HepG2 (cell line): ENCODE data around the gene ENTPD2. TPM values are rescaled to one million over a fixed set of nuclear protein-coding genes. Genes with fewer than 3 reads are reported as not detected.
A peak's percentile ranks its signal among the peaks of the same experiment; 100 is the strongest.

ENCODE experiments used
- AGO2 ChIP-seq: fragments of 200-400 bp; formaldehyde crosslinking; optimal IDR thresholded peaks from 2 replicates; pipeline ENCODE3; 2017; ENCODE audit warnings: mild to moderate bottlenecking, low read depth, low read length, moderate library complexity
- CBX1 ChIP-seq: IDR thresholded peaks from one replicate; pipeline ENCODE4 v1.6.1; 2016; ENCODE audit warnings: antibody characterized with exemption, low read depth
- DNMT3B ChIP-seq: conservative IDR thresholded peaks from 2 replicates; pipeline ENCODE4 v1.6.1; 2016; ENCODE audit warnings: missing biosample characterization, control low read depth
- HOXA9 ChIP-seq: sonication (generic); formaldehyde crosslinking; IDR thresholded peaks from 2 replicates; pipeline ENCODE4 v1.8.1; 2022; ENCODE audit warnings: missing genetic modification reagents, mild to moderate bottlenecking, moderate library complexity, borderline replicate concordance
- NCOR1 ChIP-seq: fragments of 200-600 bp; sonication (generic); IDR thresholded peaks from 2 replicates; pipeline ENCODE4 v1.7.0; 2017; ENCODE audit warnings: antibody characterized with exemption, low read length, borderline replicate concordance
- NFKBIZ ChIP-seq: IDR thresholded peaks from 2 replicates; pipeline ENCODE4 v1.6.1; 2018; ENCODE audit warnings: missing genetic modification reagents, missing compliant biosample characterization
- PITX1 ChIP-seq: sonication (generic); formaldehyde crosslinking; IDR thresholded peaks from 2 replicates; pipeline ENCODE4 v1.5.1; 2020; ENCODE audit warnings: mild to moderate bottlenecking, missing genetic modification reagents
- RFXAP ChIP-seq: sonication (generic); formaldehyde crosslinking; IDR thresholded peaks from 2 replicates; pipeline ENCODE4 v1.4.0; 2020; ENCODE audit warnings: missing genetic modification reagents, borderline replicate concordance
- SATB2 ChIP-seq: sonication (generic); formaldehyde crosslinking; IDR thresholded peaks from 2 replicates; pipeline ENCODE4 v1.5.0; 2020; ENCODE audit warnings: missing genetic modification reagents
- SKI ChIP-seq: fragments of 450-650 bp; IDR thresholded peaks from one replicate; pipeline ENCODE4 v1.6.1; 2018; ENCODE audit warnings: mild to moderate bottlenecking; ENCODE audit not compliant: partially characterized antibody
- ZNF329 ChIP-seq: sonication (generic); formaldehyde crosslinking; IDR thresholded peaks from 2 replicates; pipeline ENCODE4 v1.9.0; 2021; ENCODE audit warnings: low read depth, mild to moderate bottlenecking, missing genetic modification reagents
- ZNF430 ChIP-seq: sonication (generic); formaldehyde crosslinking; IDR thresholded peaks from 2 replicates; pipeline ENCODE4 v1.9.0; 2021; ENCODE audit warnings: mild to moderate bottlenecking, missing genetic modification reagents
- ZNF747 ChIP-seq: sonication (generic); formaldehyde crosslinking; IDR thresholded peaks from 2 replicates; pipeline ENCODE4 v1.8.1; 2023; ENCODE audit warnings: missing genetic modification reagents, mild to moderate bottlenecking, borderline replicate concordance
- ZSCAN12 ChIP-seq: sonication (generic); formaldehyde crosslinking; IDR thresholded peaks from 2 replicates; pipeline ENCODE4 v1.9.0; 2021; ENCODE audit warnings: mild to moderate bottlenecking, missing genetic modification reagents
- polyA plus RNA-seq, 8 experiments: library from polyadenylated mRNA; depleted of rRNA in 3 of 8; stranded (reverse) in 7 of 8; unstranded in 1 of 8; fragments of >200 nt; fragmentation: Illumina TruSeq in 4 of 8; extraction: Trizol in 4 of 8; gene quantifications; 2 replicates each; pipeline versions ENCODE4 v1.2.1 to v1.2.3, GENCODE V29; 2011 to 2016; ENCODE audit warnings: low read depth in 4 of 8, missing spikeins in 1 of 8, mixed read lengths in 1 of 8; ENCODE audit not compliant: insufficient read depth in 1 of 8
- total RNA-seq, 5 experiments: library from RNA; depleted of rRNA; stranded (reverse); fragments of >200 nt; fragmentation: Illumina TruSeq; extraction: Trizol; gene quantifications; 2 replicates each; pipeline ENCODE4 v1.2.3, GENCODE V29; 2016; ENCODE audit warnings: low read depth in 1 of 5
- TF ChIP-seq, protein P1 (sequence below): IDR thresholded peaks from 2 replicates; pipeline ENCODE4 v1.6.1; 2016; ENCODE audit warnings: control low read depth
- TF ChIP-seq, protein P2 (sequence below): sonication (generic); formaldehyde crosslinking; IDR thresholded peaks from 2 replicates; pipeline ENCODE4 v1.5.1; 2020; ENCODE audit warnings: missing genetic modification reagents, mild to moderate bottlenecking, borderline replicate concordance
- TF ChIP-seq, protein P3 (sequence below), 2 experiments: fragments of 450-650 bp in 1 of 2; sonication (generic) in 1 of 2; formaldehyde crosslinking in 1 of 2; IDR thresholded peaks; 2 replicates each; pipeline versions ENCODE4 v1.6.1 to v1.8.0; 2016 to 2022; ENCODE audit warnings: antibody characterized with exemption in 1 of 2, mild to moderate bottlenecking in 1 of 2, missing genetic modification reagents in 1 of 2
- TF ChIP-seq, protein P4 (sequence below): sonication (generic); formaldehyde crosslinking; IDR thresholded peaks from 2 replicates; pipeline ENCODE4 v1.5.0; 2020; ENCODE audit warnings: missing genetic modification reagents

The ENTPD2 gene
- total and polyA plus RNA-seq, 2 of the 13 experiments (the other 11 are each of a cell fraction or from before 2014, with no cell fraction given): 0.95 to 3.2 TPM

DNA sequence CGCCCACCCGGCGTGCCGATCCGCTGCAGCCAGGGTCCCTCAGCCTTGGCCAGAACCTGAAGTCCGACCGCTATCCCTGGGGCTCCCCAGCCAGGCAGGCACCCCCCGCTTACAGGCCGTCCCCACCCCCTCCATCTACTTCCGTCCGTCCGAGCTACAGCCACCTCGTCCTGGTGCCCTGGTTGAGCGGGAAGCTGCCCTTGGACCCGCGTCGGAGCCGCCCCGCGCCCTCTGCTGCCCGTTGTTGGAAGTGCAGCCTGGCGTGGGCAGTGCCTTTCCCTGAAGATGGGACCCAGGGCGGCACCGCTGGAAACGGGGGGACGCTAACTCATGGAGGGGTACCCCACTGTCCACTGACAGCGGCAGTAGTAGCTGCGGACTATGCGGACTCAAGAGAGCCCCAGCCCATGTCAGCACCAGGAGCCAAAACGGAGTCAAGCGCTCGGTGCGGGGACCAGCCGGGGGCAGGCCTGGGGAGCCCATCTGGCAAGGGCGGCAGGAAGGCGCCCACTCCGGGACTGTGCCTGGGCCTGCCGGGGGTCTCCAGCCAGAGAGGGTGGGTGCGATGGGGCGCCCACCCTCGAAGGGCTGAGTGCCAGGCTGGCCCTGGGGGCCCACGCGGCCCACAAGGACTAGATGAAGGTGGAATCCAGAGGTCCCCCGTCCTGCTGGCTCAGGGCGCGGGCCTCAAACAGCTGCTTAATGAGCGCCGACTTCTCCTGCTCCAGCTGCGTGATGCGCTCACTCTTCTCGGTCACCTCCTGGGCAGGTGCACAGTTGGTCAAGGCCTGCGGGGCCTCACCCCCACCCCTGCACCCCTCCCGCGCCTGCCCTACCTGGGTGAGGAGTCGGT is 10.4 kb upstream of the ENTPD2 start (continued):
- TF ChIP-seq NCOR1 (no peak), NFKBIZ (no peak), DNMT3B (CRISPR knock-in tag) (no peak), ZNF747 (CRISPR knock-in tag) (no peak), HOXA9 (CRISPR knock-in tag) (no peak), PITX1 (no peak), RFXAP (CRISPR knock-in tag) (no peak), CBX1 (peak; percentile 62), ZNF329 (CRISPR knock-in tag) (no peak), SKI (no peak), SATB2 (no peak), ZNF430 (CRISPR knock-in tag) (no peak), ZSCAN12 (CRISPR knock-in tag) (no peak), AGO2 (peak; percentile 31)
- TF ChIP-seq, protein P1, sequence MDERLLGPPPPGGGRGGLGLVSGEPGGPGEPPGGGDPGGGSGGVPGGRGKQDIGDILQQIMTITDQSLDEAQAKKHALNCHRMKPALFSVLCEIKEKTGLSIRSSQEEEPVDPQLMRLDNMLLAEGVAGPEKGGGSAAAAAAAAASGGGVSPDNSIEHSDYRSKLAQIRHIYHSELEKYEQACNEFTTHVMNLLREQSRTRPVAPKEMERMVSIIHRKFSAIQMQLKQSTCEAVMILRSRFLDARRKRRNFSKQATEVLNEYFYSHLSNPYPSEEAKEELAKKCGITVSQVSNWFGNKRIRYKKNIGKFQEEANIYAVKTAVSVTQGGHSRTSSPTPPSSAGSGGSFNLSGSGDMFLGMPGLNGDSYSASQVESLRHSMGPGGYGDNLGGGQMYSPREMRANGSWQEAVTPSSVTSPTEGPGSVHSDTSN (CRISPR knock-in tag): no peak
- TF ChIP-seq, protein P2, sequence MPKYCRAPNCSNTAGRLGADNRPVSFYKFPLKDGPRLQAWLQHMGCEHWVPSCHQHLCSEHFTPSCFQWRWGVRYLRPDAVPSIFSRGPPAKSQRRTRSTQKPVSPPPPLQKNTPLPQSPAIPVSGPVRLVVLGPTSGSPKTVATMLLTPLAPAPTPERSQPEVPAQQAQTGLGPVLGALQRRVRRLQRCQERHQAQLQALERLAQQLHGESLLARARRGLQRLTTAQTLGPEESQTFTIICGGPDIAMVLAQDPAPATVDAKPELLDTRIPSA (CRISPR knock-in tag): no peak
- TF ChIP-seq, protein P3, sequence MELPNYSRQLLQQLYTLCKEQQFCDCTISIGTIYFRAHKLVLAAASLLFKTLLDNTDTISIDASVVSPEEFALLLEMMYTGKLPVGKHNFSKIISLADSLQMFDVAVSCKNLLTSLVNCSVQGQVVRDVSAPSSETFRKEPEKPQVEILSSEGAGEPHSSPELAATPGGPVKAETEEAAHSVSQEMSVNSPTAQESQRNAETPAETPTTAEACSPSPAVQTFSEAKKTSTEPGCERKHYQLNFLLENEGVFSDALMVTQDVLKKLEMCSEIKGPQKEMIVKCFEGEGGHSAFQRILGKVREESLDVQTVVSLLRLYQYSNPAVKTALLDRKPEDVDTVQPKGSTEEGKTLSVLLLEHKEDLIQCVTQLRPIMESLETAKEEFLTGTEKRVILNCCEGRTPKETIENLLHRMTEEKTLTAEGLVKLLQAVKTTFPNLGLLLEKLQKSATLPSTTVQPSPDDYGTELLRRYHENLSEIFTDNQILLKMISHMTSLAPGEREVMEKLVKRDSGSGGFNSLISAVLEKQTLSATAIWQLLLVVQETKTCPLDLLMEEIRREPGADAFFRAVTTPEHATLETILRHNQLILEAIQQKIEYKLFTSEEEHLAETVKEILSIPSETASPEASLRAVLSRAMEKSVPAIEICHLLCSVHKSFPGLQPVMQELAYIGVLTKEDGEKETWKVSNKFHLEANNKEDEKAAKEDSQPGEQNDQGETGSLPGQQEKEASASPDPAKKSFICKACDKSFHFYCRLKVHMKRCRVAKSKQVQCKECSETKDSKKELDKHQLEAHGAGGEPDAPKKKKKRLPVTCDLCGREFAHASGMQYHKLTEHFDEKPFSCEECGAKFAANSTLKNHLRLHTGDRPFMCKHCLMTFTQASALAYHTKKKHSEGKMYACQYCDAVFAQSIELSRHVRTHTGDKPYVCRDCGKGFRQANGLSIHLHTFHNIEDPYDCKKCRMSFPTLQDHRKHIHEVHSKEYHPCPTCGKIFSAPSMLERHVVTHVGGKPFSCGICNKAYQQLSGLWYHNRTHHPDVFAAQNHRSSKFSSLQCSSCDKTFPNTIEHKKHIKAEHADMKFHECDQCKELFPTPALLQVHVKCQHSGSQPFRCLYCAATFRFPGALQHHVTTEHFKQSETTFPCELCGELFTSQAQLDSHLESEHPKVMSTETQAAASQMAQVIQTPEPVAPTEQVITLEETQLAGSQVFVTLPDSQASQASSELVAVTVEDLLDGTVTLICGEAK (IDR thresholded peaks at IDR 0.05): no peak
- TF ChIP-seq, protein P3 (CRISPR knock-in tag; IDR thresholded peaks at IDR 0.05): no peak
- TF ChIP-seq, protein P4, sequence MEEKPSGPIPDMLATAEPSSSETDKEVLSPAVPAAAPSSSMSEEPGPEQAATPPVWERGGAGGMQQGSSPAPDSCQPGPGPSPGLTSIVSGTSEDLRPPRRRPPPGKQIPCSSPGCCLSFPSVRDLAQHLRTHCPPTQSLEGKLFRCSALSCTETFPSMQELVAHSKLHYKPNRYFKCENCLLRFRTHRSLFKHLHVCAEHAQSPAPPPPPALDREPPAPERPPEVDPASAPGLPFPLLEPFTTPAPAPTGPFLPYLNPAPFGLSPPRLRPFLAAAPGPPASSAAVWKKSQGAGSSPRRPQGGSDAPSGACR (CRISPR knock-in tag): 0 out of 2 replicates have a peak, but pooled peaks have one; percentile 47
